ENCODE data around the gene SHISA8.
A peak's percentile ranks its signal among the peaks of the same experiment; 100 is the strongest.

SHISA8 gene

GRCh38 chr22:41913842-41914534 lies 886 bp downstream of the SHISA8 start:
- DNase-seq = no peak

- no peak for DNase-seq
These were observed 1.7 kb downstream of the SHISA8 start for GRCh38 chr22:41913040-41913719.

GRCh38 chr22:41912338-41913039 lies 2.4 kb downstream of the SHISA8 start:
- DNase-seq = no peak

- DNase-seq = peak in 1 of 5 experiments; percentile 17
These were observed 3.8 kb downstream of the SHISA8 start for GRCh38 chr22:41911001-41911611.

- DNase-seq = peak in 1 of 5 experiments; percentile 49
These were observed 4.5 kb downstream of the SHISA8 start for GRCh38 chr22:41910050-41911000.

GRCh38 chr22:41909310-41910049 lies 5.4 kb downstream of the SHISA8 start:
- DNase-seq = no peak

- DNase-seq = peak in 2 of 5 experiments; percentile 27 to 63
These were observed 6.2 kb downstream of the SHISA8 start for GRCh38 chr22:41908411-41909309.

GRCh38 chr22:41907436-41908401 lies 7.2 kb downstream of the SHISA8 start:
- no peak for DNase-seq

GRCh38 chr22:41906822-41907221 lies 8.1 kb downstream of the SHISA8 start:
- no peak for DNase-seq

GRCh38 chr22:41905411-41906202 lies 9.3 kb downstream of the SHISA8 start:
- DNase-seq = no peak

- no peak for DNase-seq
These were observed 10.1 kb downstream of the SHISA8 start for GRCh38 chr22:41904450-41905410.

- DNase-seq = no peak
These were observed 11.9 kb downstream of the SHISA8 start for GRCh38 chr22:41902932-41903421.

GRCh38 chr22:41902016-41902415 lies 12.9 kb downstream of the SHISA8 start:
- DNase-seq = no peak

GRCh38 chr22:41900652-41901312 lies 14.1 kb downstream of the SHISA8 start:
- DNase-seq = no peak

- no peak for DNase-seq
These were observed 14.8 kb downstream of the SHISA8 start for GRCh38 chr22:41899992-41900651.

GRCh38 chr22:41899110-41899509 lies 15.8 kb downstream of the SHISA8 start:
- DNase-seq = no peak

Measured in T-helper 2 cell (primary cell).